ENCODE measurements around the gene SH2D3A. TPM values are rescaled to one million over a fixed set of nuclear protein-coding genes. Genes with fewer than 3 reads are reported as not detected.

SH2D3A gene
- total RNA-seq = not detected in 2 replicates

DNA sequence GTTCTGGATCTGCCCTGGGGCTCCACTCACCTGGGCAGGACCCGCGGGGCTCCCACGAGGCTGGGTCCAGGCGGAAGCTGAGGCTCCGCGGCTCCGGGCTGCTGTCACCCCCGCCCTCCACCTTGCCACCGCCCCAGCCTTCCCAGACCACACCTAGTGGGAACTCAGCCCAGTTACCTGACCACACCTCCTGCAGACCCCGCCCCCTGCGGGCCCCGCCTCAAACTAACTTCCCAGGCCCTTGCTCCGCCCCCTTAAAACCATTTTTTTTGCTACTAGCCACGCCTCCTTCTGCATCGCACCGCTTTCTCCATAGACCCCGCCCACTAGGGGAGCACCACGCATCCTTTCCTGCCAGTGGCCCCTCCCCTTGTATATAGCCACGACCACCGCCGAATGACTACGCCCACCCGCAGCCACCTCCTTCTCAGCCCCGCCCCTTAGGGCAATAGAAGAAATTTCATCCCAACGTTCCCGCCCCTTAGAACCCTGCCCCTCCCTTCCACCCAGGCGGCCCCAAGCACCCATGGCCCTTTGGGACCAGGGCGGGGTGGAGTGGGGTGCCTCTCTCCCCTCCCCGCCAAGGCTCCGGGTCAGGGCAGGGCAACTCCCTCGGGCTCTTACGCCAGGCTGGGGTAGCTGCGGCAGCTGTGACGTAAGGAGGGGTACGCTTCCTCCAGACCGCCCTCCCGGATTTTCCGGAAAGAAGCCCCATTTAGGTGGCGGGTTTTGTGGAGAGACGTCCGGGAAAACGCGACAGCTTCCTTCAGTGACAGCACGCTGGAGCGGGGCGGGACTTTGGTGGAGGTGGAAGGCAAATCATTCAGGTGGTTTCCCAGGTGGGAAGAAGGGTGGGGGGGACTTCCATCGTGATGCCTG, at the start of gene SH2D3A:
Gene SH2D3A (minus strand): TSS at position 79 of the 879 bp plus-strand sequence. CDS start 3,687 bp downstream, outside the sequence.

DNA sequence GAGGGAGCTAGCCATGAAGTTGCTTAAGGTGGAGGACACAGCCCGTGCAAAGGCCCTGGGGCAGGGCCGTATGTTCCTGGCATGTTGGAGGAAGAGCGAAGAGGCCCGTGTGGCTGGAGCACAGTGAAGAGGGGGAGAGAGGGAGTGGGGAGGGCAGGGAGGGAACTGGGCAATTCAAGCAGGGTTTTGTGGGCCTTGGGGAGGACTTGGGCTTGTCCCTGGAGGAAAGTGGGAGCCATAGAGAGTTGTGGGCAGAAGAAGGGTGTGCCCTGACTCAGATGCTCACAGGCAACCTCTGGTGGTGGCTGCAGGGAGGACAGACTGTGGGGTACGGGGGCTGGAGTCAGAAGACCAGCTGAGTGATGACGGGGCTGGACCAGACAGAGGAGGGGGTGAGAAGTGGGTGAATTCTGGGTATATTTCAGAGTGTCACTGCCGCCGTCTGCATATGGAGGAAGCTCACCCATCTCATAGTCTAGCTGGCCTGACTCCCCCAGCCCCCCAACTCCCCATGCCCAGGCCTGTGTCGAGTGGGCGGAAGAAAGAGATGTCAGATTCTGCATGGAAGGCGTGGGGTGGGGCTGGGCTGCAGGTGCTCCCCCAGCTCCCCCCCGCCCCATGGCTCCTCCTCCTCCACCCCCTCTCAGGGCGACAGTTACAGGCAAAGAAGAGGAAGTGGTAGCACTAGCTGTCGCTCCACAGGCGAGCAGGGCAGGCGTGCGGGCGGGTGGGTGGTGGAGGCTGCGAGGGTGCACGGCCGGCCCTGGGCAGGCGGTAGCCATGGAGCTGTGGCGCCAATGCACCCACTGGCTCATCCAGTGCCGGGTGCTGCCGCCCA, 5.0 kb upstream of the SH2D3A start, which contains the start of gene VAV1:
Gene VAV1 (plus strand): TSS at position 681 of the 838 bp plus-strand sequence. CDS start 100 bp downstream, at position 781.

DNA sequence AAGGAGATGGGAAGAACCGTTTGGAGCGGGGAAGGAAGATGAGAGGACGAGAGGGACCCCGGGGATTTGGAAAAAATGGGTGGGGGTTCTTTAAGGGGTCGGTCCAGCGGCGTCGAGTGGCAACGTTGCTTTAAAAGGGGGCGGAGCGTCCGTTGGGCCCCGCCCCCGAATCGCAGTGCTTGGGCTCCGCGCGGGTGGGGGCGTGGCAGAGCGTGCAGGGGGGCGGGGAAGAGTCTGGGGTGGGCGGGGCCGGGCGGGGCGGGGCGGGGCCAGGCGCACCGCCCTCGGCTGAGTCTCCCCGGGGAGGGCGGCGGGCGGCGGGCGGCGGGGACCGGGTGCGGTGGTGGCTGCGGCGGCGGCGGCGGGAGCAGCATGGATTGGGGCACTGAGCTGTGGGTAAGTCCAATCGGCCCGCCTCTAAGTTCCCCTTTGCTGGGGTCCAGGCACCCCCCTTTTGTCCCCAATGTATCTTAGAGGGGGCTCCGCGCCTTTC, 27.8 kb downstream of the SH2D3A start, which contains the start of gene TRIP10:
Gene TRIP10 (plus strand): TSS at position 291 of the 493 bp plus-strand sequence. CDS start 82 bp downstream, at position 373.

DNA sequence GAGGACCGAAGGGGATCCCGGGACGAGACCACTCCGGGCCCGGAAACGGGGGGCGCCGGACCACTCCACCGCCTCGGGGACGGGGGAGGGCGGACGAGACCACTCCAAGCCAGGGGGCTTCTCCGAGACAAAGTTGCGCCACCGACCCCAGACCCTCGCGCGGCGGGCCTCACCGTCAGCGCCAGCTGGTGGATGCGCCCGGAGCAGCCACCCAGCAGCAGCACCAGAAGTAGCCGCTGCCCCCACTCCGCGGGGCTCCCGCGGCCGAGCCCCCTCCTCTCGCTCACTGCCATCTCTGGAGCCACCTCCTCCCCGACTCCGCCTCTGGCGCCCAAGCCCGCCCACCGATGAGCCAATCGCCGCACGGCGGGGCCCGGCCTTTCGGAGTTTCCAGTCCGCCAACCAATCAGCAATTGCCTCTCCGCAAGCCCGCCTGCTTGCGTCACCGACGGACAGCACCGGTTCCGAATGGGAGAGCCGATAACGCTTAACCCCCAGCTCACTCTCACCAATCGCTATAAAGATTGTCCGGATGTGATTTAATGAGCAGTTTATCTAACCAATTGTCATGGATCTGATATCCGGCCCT, 29.9 kb downstream of the SH2D3A start, which contains the start of gene GPR108:
Gene GPR108 (minus strand): TSS at position 297 of the 589 bp plus-strand sequence. CDS start 4 bp downstream, at position 293.

DNA sequence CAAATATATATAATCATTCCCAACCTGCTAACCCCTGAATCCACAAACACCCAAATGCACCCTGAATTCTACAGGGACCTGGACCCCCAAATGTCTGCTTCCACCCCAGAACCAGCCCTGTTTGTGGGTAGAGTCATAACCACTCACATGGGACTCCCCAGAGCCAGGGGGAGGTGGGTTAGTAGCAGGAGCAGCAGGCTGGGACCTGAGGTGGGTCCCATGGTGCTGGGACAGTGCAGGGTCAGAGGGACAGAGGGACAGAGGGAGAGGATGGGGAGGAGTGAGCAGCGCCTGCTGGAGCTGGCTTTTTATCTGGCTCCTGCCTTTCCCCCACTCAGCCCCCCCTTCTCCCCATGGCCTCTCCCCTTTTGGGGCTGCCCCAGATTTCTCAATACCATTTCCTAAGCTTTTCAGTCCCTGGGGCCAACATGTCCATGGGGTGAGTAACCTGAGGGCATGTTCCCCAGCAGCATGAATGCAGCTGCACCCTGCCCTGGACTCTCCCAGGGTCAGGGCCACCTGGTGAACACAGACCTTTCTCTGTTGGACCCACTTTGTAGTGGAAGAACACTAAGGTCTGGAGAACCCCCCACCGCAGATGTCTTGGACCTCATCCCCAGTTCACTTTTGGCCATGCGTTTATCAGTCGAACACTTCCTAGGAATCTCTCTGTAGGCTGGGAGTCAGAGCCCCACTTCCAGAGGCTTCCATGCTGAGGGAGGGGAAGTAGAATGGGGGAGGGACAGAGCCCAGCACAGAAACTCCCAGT, 46.7 kb downstream of the SH2D3A start, which contains the start of gene C3:
Gene C3 (minus strand): TSS at position 282 of the 769 bp plus-strand sequence. CDS start 61 bp downstream, at position 221.

Other genes starting within 250 kb of the SH2D3A start
- 0.26 and 0.99 TPM in 2 replicates for gene TNFSF9, start 236.4 kb downstream of the SH2D3A start, total RNA-seq
- not detected in 2 replicates for gene CD70, start 176.3 kb downstream of the SH2D3A start, total RNA-seq
- 0.13 and 0.66 TPM in 2 replicates for gene TNFSF14, start 97.3 kb downstream of the SH2D3A start, total RNA-seq
- gene C3, start 46.8 kb downstream of the SH2D3A start, total RNA-seq = 62.9 and 313 TPM in 2 replicates
- gene GPR108, start 29.9 kb downstream of the SH2D3A start, total RNA-seq = 45.2 and 50.0 TPM in 2 replicates
- 31.5 and 43.2 TPM in 2 replicates for gene TRIP10, start 27.8 kb downstream of the SH2D3A start, total RNA-seq
- gene VAV1, start 5.3 kb upstream of the SH2D3A start, total RNA-seq = 0.03 TPM in 1 of 2 replicates, not detected in the other
- gene ADGRE1, start 120.1 kb upstream of the SH2D3A start, total RNA-seq = not detected in 2 replicates

Data from smooth muscle cell of the pulmonary artery (primary cell).